Fibroblast of lung (primary cell): Measurements from ENCODE around the gene SGIP1. TPM values are rescaled to one million over a fixed set of nuclear protein-coding genes. Genes with fewer than 3 reads are reported as not detected.

ENCODE experiments used
- DNase-seq, 2 donors: peaks; one replicate each; pipeline versions ENCODE4 v3.0.0 to v3.0.0-alpha.2; 2010; ENCODE audit warnings: low read depth in 2 of 2
- H2AFZ ChIP-seq: 2 replicates; pipeline ENCODE4 v1.5.1; 2012; ENCODE audit warnings: low read length, control low read depth, inconsistent platforms
- H3K27ac ChIP-seq: 2 replicates; pipeline ENCODE4 v1.5.1; 2011; ENCODE audit warnings: low read length, control low read depth; ENCODE audit not compliant: insufficient read depth
- H3K27me3 ChIP-seq: 2 replicates; pipeline ENCODE4 v1.5.1; 2011; ENCODE audit warnings: mild to moderate bottlenecking, low read length; ENCODE audit not compliant: control insufficient read depth, insufficient read depth
- H3K36me3 ChIP-seq: 2 replicates; pipeline ENCODE4 v1.5.1; 2011; ENCODE audit warnings: low read length; ENCODE audit not compliant: control insufficient read depth, insufficient read depth
- H3K4me1 ChIP-seq: 2 replicates; pipeline ENCODE4 v1.5.1; 2011; ENCODE audit warnings: low read length; ENCODE audit not compliant: control insufficient read depth, insufficient read depth; ENCODE audit errors: extremely low read depth
- H3K4me2 ChIP-seq: 2 replicates; pipeline ENCODE4 v1.5.1; 2011; ENCODE audit warnings: low read length, control low read depth; ENCODE audit not compliant: insufficient read depth; ENCODE audit errors: extremely low read depth
- H3K4me3 ChIP-seq, 4 experiments: fragments of 200-600 bp in 1 of 4; sonication (generic) in 1 of 4; replicated peaks in 1 of 4; 2 replicates each; pipeline ENCODE4 v1.5.1; 2011 to 2016; ENCODE audit warnings: low read length in 4 of 4, low read depth in 3 of 4, mild to moderate bottlenecking in 3 of 4, control low read depth in 2 of 4, inconsistent platforms in 1 of 4, mixed read lengths in 1 of 4; ENCODE audit not compliant: insufficient read depth in 1 of 4; ENCODE audit errors: control extremely low read depth in 1 of 4
- H3K79me2 ChIP-seq: 2 replicates; pipeline ENCODE4 v1.5.1; 2012; ENCODE audit warnings: mild to moderate bottlenecking, low read length, inconsistent platforms; ENCODE audit not compliant: control insufficient read depth, insufficient read depth
- H3K9ac ChIP-seq: 2 replicates; pipeline ENCODE4 v1.5.1; 2011; ENCODE audit warnings: mild to moderate bottlenecking, low read length, control low read depth; ENCODE audit not compliant: insufficient read depth
- H3K9me3 ChIP-seq: 2 replicates; pipeline ENCODE4 v1.5.1; 2012; ENCODE audit warnings: low read depth, low read length; ENCODE audit not compliant: control insufficient read depth, insufficient read depth
- H4K20me1 ChIP-seq: 2 replicates; pipeline ENCODE4 v1.5.1; 2011; ENCODE audit warnings: low read length; ENCODE audit not compliant: control insufficient read depth, insufficient read depth; ENCODE audit errors: extremely low read depth
- EZH2 ChIP-seq: IDR thresholded peaks from 2 replicates; pipeline ENCODE4 v1.5.1; 2012; ENCODE audit warnings: low read length, control low read depth, mild to moderate bottlenecking; ENCODE audit errors: missing control alignments
- polyA plus RNA-seq, 2 donors: library from polyadenylated mRNA; depleted of rRNA in 1 of 2; stranded (reverse) in 1 of 2; unstranded in 1 of 2; fragments of >200 nt; gene quantifications; 2 replicates each; pipeline ENCODE4 v1.2.1, GENCODE V29; 2011 to 2012; ENCODE audit warnings: missing spikeins in 1 of 2
- total RNA-seq: library from RNA; depleted of rRNA; stranded (reverse); fragments of >200 nt; gene quantifications from 2 replicates; pipeline ENCODE4 v1.2.1, GENCODE V29; 2014
- TF ChIP-seq, protein P1 (sequence below), 2 donors: IDR thresholded peaks in 1 of 2; conservative IDR thresholded peaks in 1 of 2; 1 replicate in 1 of 2; 2 replicates in 1 of 2; pipeline ENCODE4 v1.5.1; 2011 to 2012; ENCODE audit warnings: low read length in 2 of 2, control low read depth in 1 of 2, inconsistent platforms in 1 of 2, low read depth in 1 of 2, mild to moderate bottlenecking in 1 of 2

SGIP1 gene
- total and polyA plus RNA-seq, 2 donors (not counting 1 experiment from before 2014, with no cell fraction given): 37.8 to 77.6 TPM

DNA sequence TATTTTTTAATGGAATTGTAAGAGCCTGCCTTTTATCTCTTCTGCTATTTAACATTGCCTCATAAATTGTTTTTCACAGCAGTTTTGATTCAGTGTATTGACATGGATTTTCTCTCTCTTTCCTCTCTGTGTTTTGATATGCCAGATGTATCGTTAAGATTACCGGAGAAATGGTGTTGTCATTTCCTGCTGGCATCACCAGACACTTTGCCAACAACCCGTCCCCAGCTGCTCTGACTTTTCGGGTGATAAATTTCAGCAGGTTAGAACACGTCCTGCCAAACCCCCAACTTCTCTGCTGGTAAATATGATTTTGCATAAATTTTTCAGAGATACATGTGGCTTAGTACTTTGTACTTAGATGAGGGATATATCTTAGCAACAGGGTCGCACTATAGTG, 195.2 kb downstream of the SGIP1 start:
- no peak for DNase-seq
- Histone ChIP-seq H2AFZ (no peak overlapping the region), H3K27ac (no peak overlapping the region)

DNA sequence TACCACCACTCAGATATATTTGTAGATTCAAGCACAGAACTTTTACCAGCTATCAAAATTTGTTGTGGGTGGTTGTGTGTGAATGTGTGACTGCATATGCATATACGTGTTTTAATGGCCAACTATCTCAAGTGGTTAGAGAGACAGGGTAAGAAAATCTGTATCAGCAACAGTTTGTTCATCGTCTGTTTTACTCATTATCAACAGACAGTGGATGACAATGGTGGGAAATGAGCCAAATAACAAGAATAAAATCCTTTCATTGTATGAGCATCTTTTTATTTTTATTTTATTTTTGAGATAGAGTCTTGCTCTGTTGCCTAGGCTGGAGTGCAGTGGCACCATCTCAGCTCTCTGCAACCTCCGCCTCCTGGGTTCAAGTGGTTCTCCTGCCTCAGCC, 195.6 kb downstream of the SGIP1 start:
- TF ChIP-seq, protein P1, sequence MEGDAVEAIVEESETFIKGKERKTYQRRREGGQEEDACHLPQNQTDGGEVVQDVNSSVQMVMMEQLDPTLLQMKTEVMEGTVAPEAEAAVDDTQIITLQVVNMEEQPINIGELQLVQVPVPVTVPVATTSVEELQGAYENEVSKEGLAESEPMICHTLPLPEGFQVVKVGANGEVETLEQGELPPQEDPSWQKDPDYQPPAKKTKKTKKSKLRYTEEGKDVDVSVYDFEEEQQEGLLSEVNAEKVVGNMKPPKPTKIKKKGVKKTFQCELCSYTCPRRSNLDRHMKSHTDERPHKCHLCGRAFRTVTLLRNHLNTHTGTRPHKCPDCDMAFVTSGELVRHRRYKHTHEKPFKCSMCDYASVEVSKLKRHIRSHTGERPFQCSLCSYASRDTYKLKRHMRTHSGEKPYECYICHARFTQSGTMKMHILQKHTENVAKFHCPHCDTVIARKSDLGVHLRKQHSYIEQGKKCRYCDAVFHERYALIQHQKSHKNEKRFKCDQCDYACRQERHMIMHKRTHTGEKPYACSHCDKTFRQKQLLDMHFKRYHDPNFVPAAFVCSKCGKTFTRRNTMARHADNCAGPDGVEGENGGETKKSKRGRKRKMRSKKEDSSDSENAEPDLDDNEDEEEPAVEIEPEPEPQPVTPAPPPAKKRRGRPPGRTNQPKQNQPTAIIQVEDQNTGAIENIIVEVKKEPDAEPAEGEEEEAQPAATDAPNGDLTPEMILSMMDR (conservative IDR thresholded peaks at IDR 0.05 in 1 of 2, IDR thresholded peaks at IDR 0.05 in 1 of 2; ENCODE audit: low read depth in 1 of 2, low read length in 2 of 2): no peak
- TF ChIP-seq EZH2: no peak
- H3K27ac ChIP-seq: no peak overlapping the region

More for the DNA sequence above, 195.2 kb downstream of the SGIP1 start:
- Histone ChIP-seq H3K79me2 (no peaks in the 10 kb centered on the region), H3K9me3 (no peaks in the 10 kb centered on the region), H3K9ac (no peak overlapping the region), H3K4me2 (no peak overlapping the region), H3K27me3 (no peaks in the 10 kb centered on the region), H4K20me1 (no peaks in the 10 kb centered on the region), H3K36me3 (no peaks in the 10 kb centered on the region), H3K4me3 (no peak overlapping the region), H3K4me1 (peaks cover 8% of the 10 kb centered on the region)
- no peak for TF ChIP-seq EZH2

DNA sequence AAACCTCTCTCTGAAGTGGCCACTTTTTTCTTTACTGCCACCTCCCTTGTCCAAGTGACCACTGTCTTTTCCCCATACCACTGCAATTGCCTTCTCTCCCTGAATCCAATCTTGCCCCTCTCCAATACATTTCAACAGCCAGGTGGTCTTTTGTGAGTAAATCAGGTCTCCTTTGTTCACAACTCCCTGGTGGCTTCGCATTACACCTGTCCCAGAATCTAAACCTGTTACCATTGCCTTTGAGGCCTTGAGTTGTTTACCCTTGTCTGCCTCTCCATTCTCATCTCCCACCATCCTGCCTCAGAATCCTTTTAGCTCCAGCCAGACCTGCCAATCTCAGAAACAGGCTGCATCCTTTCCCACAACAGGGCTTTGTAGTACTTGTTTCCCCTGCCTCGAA, 196.5 kb downstream of the SGIP1 start:
- Histone ChIP-seq H3K9ac (no peak overlapping the region), H4K20me1 (no peaks in the 10 kb centered on the region), H3K9me3 (no peaks in the 10 kb centered on the region), H3K4me3 (no peak overlapping the region), H3K27ac (no peak overlapping the region), H3K79me2 (no peaks in the 10 kb centered on the region), H3K36me3 (no peaks in the 10 kb centered on the region), H3K27me3 (no peaks in the 10 kb centered on the region), H3K4me1 (peaks cover 8% of the 10 kb centered on the region), H3K4me2 (no peak overlapping the region), H2AFZ (no peak overlapping the region)
- TF ChIP-seq EZH2: no peak
- TF ChIP-seq, protein P1 (conservative IDR thresholded peaks at IDR 0.05 in 1 of 2, IDR thresholded peaks at IDR 0.05 in 1 of 2; ENCODE audit: low read depth in 1 of 2, low read length in 2 of 2): no peak
- DNase-seq: no peak

More for the DNA sequence above, 195.6 kb downstream of the SGIP1 start:
- no peak overlapping the region for H3K4me2 ChIP-seq
- no peaks in the 10 kb centered on the region for H3K9me3 ChIP-seq
- H3K9ac ChIP-seq: no peak overlapping the region
- H2AFZ ChIP-seq: no peak overlapping the region
- no peaks in the 10 kb centered on the region for H4K20me1 ChIP-seq
- no peak overlapping the region for H3K4me3 ChIP-seq
- no peaks in the 10 kb centered on the region for H3K79me2 ChIP-seq
- no peaks in the 10 kb centered on the region for H3K27me3 ChIP-seq
- peaks cover 8% of the 10 kb centered on the region for H3K4me1 ChIP-seq
- H3K36me3 ChIP-seq: no peaks in the 10 kb centered on the region
- DNase-seq: no peak
